Fibroblast of peridontal ligament (primary cell): Measurements from ENCODE around the gene KBTBD12.
A peak's percentile ranks its signal among the peaks of the same experiment; 100 is the strongest.
"Not testable (repeated sequence)": the region's sequence is repeated elsewhere in the genome, so short reads cannot be mapped to it uniquely, and the experiment has no call there.

ENCODE experiments used
- DNase-seq: peaks from one replicate; pipeline ENCODE4 v3.0.0-alpha.2; 2010; ENCODE audit errors: extremely low read depth

Gene KBTBD12

GRCh38 chr3:127903611-127904375 lies 11.2 kb upstream of the KBTBD12 start:
- DNase-seq = no peak

- no peak for DNase-seq
Observed at GRCh38 chr3:127905556-127905955, 9.5 kb upstream of the KBTBD12 start.

GRCh38 chr3:127906653-127907052 lies 8.4 kb upstream of the KBTBD12 start:
- not testable (repeated sequence) for DNase-seq

GRCh38 chr3:127908202-127908601 lies 6.8 kb upstream of the KBTBD12 start:
- DNase-seq = no peak

- no peak for DNase-seq
Observed at GRCh38 chr3:127908951-127909350, 6.1 kb upstream of the KBTBD12 start.

- no peak for DNase-seq
Observed at GRCh38 chr3:127909646-127910045, 5.4 kb upstream of the KBTBD12 start.

GRCh38 chr3:127911421-127911931 lies 3.6 kb upstream of the KBTBD12 start:
- DNase-seq = no peak

GRCh38 chr3:127913841-127914240 lies 1.2 kb upstream of the KBTBD12 start:
- not testable (repeated sequence) for DNase-seq

GRCh38 chr3:127914584-127914983 lies 448 bp upstream of the KBTBD12 start:
- no peak for DNase-seq

- no peak for DNase-seq
Observed at GRCh38 chr3:127915937-127916493, 983 bp downstream of the KBTBD12 start.

- no peak for DNase-seq
Observed at GRCh38 chr3:127920738-127921137, 5.7 kb downstream of the KBTBD12 start.

- no peak for DNase-seq
Observed at GRCh38 chr3:127923611-127924010, 8.6 kb downstream of the KBTBD12 start.

GRCh38 chr3:127925384-127925783 lies 10.4 kb downstream of the KBTBD12 start:
- DNase-seq = no peak

- DNase-seq = no peak
Observed at GRCh38 chr3:127927829-127928604, 13.0 kb downstream of the KBTBD12 start.

GRCh38 chr3:127929818-127930413 lies 14.9 kb downstream of the KBTBD12 start:
- no peak for DNase-seq

GRCh38 chr3:127933396-127933795 lies 18.4 kb downstream of the KBTBD12 start:
- no peak for DNase-seq

- no peak for DNase-seq
Observed at GRCh38 chr3:127938800-127939199, 23.8 kb downstream of the KBTBD12 start.

- DNase-seq = no peak
Observed at GRCh38 chr3:127940116-127940515, 25.1 kb downstream of the KBTBD12 start.

- DNase-seq = no peak
Observed at GRCh38 chr3:127942613-127943012, 27.6 kb downstream of the KBTBD12 start.

GRCh38 chr3:127948211-127948610 lies 33.2 kb downstream of the KBTBD12 start:
- no peak for DNase-seq

GRCh38 chr3:127949446-127950055 lies 34.5 kb downstream of the KBTBD12 start:
- no peak for DNase-seq

- peak; percentile 27 for DNase-seq
Observed at GRCh38 chr3:127951276-127951675, 36.2 kb downstream of the KBTBD12 start.
